PC-9 (cell line): ENCODE data around the gene ACBD6.

Experiments
- CTCF ChIP-seq: fragments of 200-600 bp; sonication (generic); conservative IDR thresholded peaks from 2 replicates; pipeline ENCODE4 v1.6.1; 2017; ENCODE audit warnings: mixed run types, antibody characterized with exemption, mild to moderate bottlenecking, moderate library complexity
- EZH2 ChIP-seq: fragments of 200-600 bp; sonication (generic); IDR thresholded peaks from 2 replicates; pipeline ENCODE4 v1.8.0; 2017; ENCODE audit warnings: antibody characterized with exemption, low read depth

- TF ChIP-seq CTCF (no peak), EZH2 (no peak)
Measured at GRCh38 chr1:180505732-180506335, 3.5 kb upstream of the ACBD6 start.
